Smooth muscle cell (in vitro differentiated cells): ENCODE results near the gene RBP5. TPM values are rescaled to one million over a fixed set of nuclear protein-coding genes. Genes with fewer than 3 reads are reported as not detected.

Source experiments
- DNase-seq: peaks from one replicate; lab custom pipeline; 2025; ENCODE audit not compliant: unreplicated experiment; lab: John Stamatoyannopoulos, UW
- H2AFZ ChIP-seq: fragments of 200-600 bp; sonication (generic); 2 replicates; pipeline ENCODE4 v1.6.0; 2016; ENCODE audit warnings: antibody characterized with exemption, low read depth, mild to moderate bottlenecking
- H3F3A ChIP-seq: fragments of 200-600 bp; sonication (generic); 2 replicates; pipeline ENCODE4 v1.6.0; 2017; ENCODE audit warnings: antibody characterized with exemption, low read depth
- H3K27ac ChIP-seq: fragments of 200-600 bp; sonication (generic); 2 replicates; pipeline ENCODE4 v1.5.1; 2016; ENCODE audit warnings: low read depth, mild to moderate bottlenecking
- H3K27me3 ChIP-seq: fragments of 200-600 bp; sonication (generic); 2 replicates; pipeline ENCODE4 v1.6.1; 2016; ENCODE audit warnings: low read depth, mild to moderate bottlenecking
- H3K36me3 ChIP-seq: fragments of 200-600 bp; sonication (generic); 2 replicates; pipeline ENCODE4 v1.5.1; 2016; ENCODE audit warnings: low read depth
- H3K4me1 ChIP-seq: fragments of 200-600 bp; sonication (generic); 2 replicates; pipeline ENCODE4 v1.5.1; 2016; ENCODE audit warnings: low read depth
- H3K4me2 ChIP-seq: fragments of 200-600 bp; sonication (generic); 2 replicates; pipeline ENCODE4 v1.6.0; 2016; ENCODE audit warnings: mild to moderate bottlenecking
- H3K4me3 ChIP-seq: fragments of 200-600 bp; sonication (generic); 2 replicates; pipeline ENCODE4 v1.5.1; 2016; ENCODE audit warnings: mild to moderate bottlenecking
- H3K79me2 ChIP-seq: fragments of 200-600 bp; sonication (generic); 2 replicates; pipeline ENCODE4 v1.6.0; 2016; ENCODE audit warnings: low read depth, mild to moderate bottlenecking
- H3K9ac ChIP-seq: fragments of 200-600 bp; sonication (generic); 2 replicates; pipeline ENCODE4 v1.6.0; 2016; ENCODE audit warnings: low read depth
- H3K9me3 ChIP-seq: fragments of 200-600 bp; sonication (generic); replicated peaks from 2 replicates; pipeline ENCODE4 v1.5.1; 2016; ENCODE audit warnings: low read depth
- H4K20me1 ChIP-seq: fragments of 200-600 bp; sonication (generic); 2 replicates; pipeline ENCODE4 v1.6.0; 2016; ENCODE audit warnings: low read depth
- WGBS: methylation state at CpG from one replicate; pipeline ENCODE4 v1.1.7; 2016; ENCODE audit warnings: low lambda C conversion rate; 5-methylcytosine and 5-hydroxymethylcytosine counted together
- polyA plus RNA-seq: library from polyadenylated mRNA; unstranded; fragments of >200 nt; fragmentation: Nextera tagmentation; extraction: Ambion mirVana; gene quantifications from 2 replicates; pipeline ENCODE4 v1.2.1, GENCODE V29; 2016
- small RNA-seq: library from RNA; depleted of rRNA; stranded (forward); fragments of <200 nt; gene quantifications from one replicate; pipeline ENCODE3, GENCODE V24; 2014
- total RNA-seq: library from RNA; depleted of rRNA; stranded (reverse); fragments of >200 nt; gene quantifications from 2 replicates; pipeline ENCODE4 v1.2.3, GENCODE V29; 2014
- TF ChIP-seq, protein P1 (sequence below): fragments of 200-600 bp; sonication (generic); IDR thresholded peaks from 2 replicates; pipeline ENCODE4 v1.5.1; 2017; ENCODE audit warnings: borderline replicate concordance, mild to moderate bottlenecking, antibody characterized with exemption; ENCODE audit not compliant: insufficient read depth, poor library complexity, severe bottlenecking

Gene RBP5
- total and polyA plus RNA-seq, 2 experiments from 2014 or later: 0.21 TPM; not detected in 1

DNA sequence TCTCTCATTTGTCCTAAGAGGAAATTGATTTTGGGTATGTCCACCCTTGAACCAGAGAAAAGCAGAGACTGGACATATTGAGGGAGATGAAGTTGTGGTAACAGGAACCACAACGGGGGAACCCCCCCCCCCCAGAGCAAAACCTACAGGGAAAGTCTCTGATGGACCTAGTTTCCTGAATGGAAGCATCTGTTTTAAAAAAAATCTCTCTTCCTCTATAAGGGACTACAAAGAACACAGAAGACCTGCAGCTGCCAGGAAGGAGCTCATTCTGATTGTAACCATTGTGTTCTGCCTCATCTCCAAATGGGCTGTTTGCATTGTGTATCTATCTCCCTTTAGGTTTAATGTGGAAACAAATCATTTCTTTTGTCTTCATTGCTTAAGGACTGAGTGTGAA is 54.7 kb downstream of the RBP5 start:
- Histone ChIP-seq H3K9ac (no peak overlapping the region), H2AFZ (no peak overlapping the region), H3K4me2 (no peak overlapping the region), H3K27me3 (no peaks in the 10 kb centered on the region), H3K79me2 (no peaks in the 10 kb centered on the region), H3K27ac (no peak overlapping the region), H3K9me3 (no peaks in the 10 kb centered on the region), H3K36me3 (no peaks in the 10 kb centered on the region), H4K20me1 (no peaks in the 10 kb centered on the region), H3F3A (peaks cover 5% of the 10 kb centered on the region), H3K4me3 (no peak overlapping the region), H3K4me1 (no peaks in the 10 kb centered on the region)
- WGBS: 86% methylated on average over 1 of the region's 1 CpG
- DNase-seq: no peak
- TF ChIP-seq, protein P1, sequence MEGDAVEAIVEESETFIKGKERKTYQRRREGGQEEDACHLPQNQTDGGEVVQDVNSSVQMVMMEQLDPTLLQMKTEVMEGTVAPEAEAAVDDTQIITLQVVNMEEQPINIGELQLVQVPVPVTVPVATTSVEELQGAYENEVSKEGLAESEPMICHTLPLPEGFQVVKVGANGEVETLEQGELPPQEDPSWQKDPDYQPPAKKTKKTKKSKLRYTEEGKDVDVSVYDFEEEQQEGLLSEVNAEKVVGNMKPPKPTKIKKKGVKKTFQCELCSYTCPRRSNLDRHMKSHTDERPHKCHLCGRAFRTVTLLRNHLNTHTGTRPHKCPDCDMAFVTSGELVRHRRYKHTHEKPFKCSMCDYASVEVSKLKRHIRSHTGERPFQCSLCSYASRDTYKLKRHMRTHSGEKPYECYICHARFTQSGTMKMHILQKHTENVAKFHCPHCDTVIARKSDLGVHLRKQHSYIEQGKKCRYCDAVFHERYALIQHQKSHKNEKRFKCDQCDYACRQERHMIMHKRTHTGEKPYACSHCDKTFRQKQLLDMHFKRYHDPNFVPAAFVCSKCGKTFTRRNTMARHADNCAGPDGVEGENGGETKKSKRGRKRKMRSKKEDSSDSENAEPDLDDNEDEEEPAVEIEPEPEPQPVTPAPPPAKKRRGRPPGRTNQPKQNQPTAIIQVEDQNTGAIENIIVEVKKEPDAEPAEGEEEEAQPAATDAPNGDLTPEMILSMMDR: no peak

Small RNAs within 50 kb of the gene (small RNA-seq; reads per million reads assigned to genes)
- not detected for gene RNU6-485P

Other genes with a start within 250 kb of the RBP5 start
- gene LRRC23, start 224.1 kb downstream of the RBP5 start, total RNA-seq: 14.2 and 19.9 TPM in 2 replicates
- gene LRRC23, start 224.1 kb downstream of the RBP5 start, polyA plus RNA-seq: 13.7 and 19.5 TPM in 2 replicates
- gene ENO2, start 214.3 kb downstream of the RBP5 start, total RNA-seq: 52.5 and 58.8 TPM in 2 replicates
- 105 and 127 TPM in 2 replicates for gene ENO2, start 214.3 kb downstream of the RBP5 start, polyA plus RNA-seq
- gene ATN1, start 200.9 kb downstream of the RBP5 start, total RNA-seq: 9.9 and 30.4 TPM in 2 replicates
- 28.8 and 36.1 TPM in 2 replicates for gene ATN1, start 200.9 kb downstream of the RBP5 start, polyA plus RNA-seq
- gene RNU7-1, start 185.1 kb downstream of the RBP5 start, total RNA-seq: not detected in 2 replicates
- gene RNU7-1, start 185.1 kb downstream of the RBP5 start, polyA plus RNA-seq: not detected in 2 replicates
- gene C12orf57, start 184.9 kb downstream of the RBP5 start, total RNA-seq: 433 and 494 TPM in 2 replicates
- 360 and 397 TPM in 2 replicates for gene C12orf57, start 184.9 kb downstream of the RBP5 start, polyA plus RNA-seq
- gene PTPN6, start 177.5 kb downstream of the RBP5 start, total RNA-seq: 4.3 and 5.5 TPM in 2 replicates
- 2.8 and 8.7 TPM in 2 replicates for gene PTPN6, start 177.5 kb downstream of the RBP5 start, polyA plus RNA-seq
- gene PHB2, start 158.2 kb downstream of the RBP5 start, total RNA-seq: 148 and 162 TPM in 2 replicates
- gene PHB2, start 158.2 kb downstream of the RBP5 start, polyA plus RNA-seq: 139 and 155 TPM in 2 replicates
- gene EMG1, start 158.0 kb downstream of the RBP5 start, total RNA-seq: 21.9 and 26.5 TPM in 2 replicates
- gene EMG1, start 158.0 kb downstream of the RBP5 start, polyA plus RNA-seq: 54.4 and 62.0 TPM in 2 replicates
- gene LPCAT3, start 110.4 kb downstream of the RBP5 start, total RNA-seq: 16.9 and 28.3 TPM in 2 replicates
- 34.3 and 35.9 TPM in 2 replicates for gene LPCAT3, start 110.4 kb downstream of the RBP5 start, polyA plus RNA-seq
- 38.5 and 65.7 TPM in 2 replicates for gene C1S, start 68.2 kb downstream of the RBP5 start, total RNA-seq
- 61.1 and 69.2 TPM in 2 replicates for gene C1S, start 68.2 kb downstream of the RBP5 start, polyA plus RNA-seq
- 51.2 and 58.9 TPM in 2 replicates for gene C1R, start 36.4 kb downstream of the RBP5 start, total RNA-seq
- gene C1R, start 36.4 kb downstream of the RBP5 start, polyA plus RNA-seq: 78.7 and 83.8 TPM in 2 replicates
- 18.5 and 21.1 TPM in 2 replicates for gene C1RL, start 19.7 kb downstream of the RBP5 start, total RNA-seq
- 8.7 and 9.8 TPM in 2 replicates for gene C1RL, start 19.7 kb downstream of the RBP5 start, polyA plus RNA-seq
- 26.5 and 51.0 TPM in 2 replicates for gene CLSTN3, start 1.5 kb upstream of the RBP5 start, total RNA-seq
- 12.4 and 25.4 TPM in 2 replicates for gene CLSTN3, start 1.5 kb upstream of the RBP5 start, polyA plus RNA-seq
- gene PEX5, start 60.8 kb upstream of the RBP5 start, total RNA-seq: 6.6 and 13.2 TPM in 2 replicates
- 8.3 and 8.9 TPM in 2 replicates for gene PEX5, start 60.8 kb upstream of the RBP5 start, polyA plus RNA-seq
- not detected in 2 replicates for gene ACSM4, start 175.2 kb upstream of the RBP5 start, total RNA-seq
- gene ACSM4, start 175.2 kb upstream of the RBP5 start, polyA plus RNA-seq: not detected in 2 replicates